Parathyroid adenoma (tissue), 2 donors: Measurements from ENCODE around the gene TRIAP1.

Experiments
- H2AFZ ChIP-seq: fragments of 300-600 bp; sonication (generic); one replicate; pipeline ENCODE4 v1.7.0; 2017; ENCODE audit warnings: antibody characterized with exemption, mild to moderate bottlenecking
- H3K27ac ChIP-seq: fragments of 300-600 bp; sonication (generic); one replicate; pipeline ENCODE4 v1.7.0; 2017
- H3K27me3 ChIP-seq: fragments of 300-600 bp; sonication (generic); one replicate; pipeline ENCODE4 v1.7.0; 2017; ENCODE audit warnings: low read length; ENCODE audit not compliant: control insufficient read depth, insufficient read depth
- H3K36me3 ChIP-seq: fragments of 300-600 bp; sonication (generic); one replicate; pipeline ENCODE4 v1.7.0; 2017; ENCODE audit warnings: low read length; ENCODE audit not compliant: control insufficient read depth, insufficient read depth
- H3K4me1 ChIP-seq: fragments of 300-600 bp; sonication (generic); one replicate; pipeline ENCODE4 v1.7.0; 2017; ENCODE audit warnings: control low read depth
- H3K4me2 ChIP-seq: fragments of 300-600 bp; sonication (generic); one replicate; pipeline ENCODE4 v1.7.0; 2017; ENCODE audit warnings: low read length
- H3K4me3 ChIP-seq: fragments of 300-600 bp; sonication (generic); one replicate; pipeline ENCODE4 v1.7.0; 2017; ENCODE audit warnings: low read depth, low read length
- H3K79me2 ChIP-seq: fragments of 300-600 bp; sonication (generic); one replicate; pipeline ENCODE4 v1.7.0; 2017; ENCODE audit warnings: control low read depth
- H3K9ac ChIP-seq: fragments of 300-600 bp; sonication (generic); one replicate; pipeline ENCODE4 v1.7.0; 2017; ENCODE audit warnings: mild to moderate bottlenecking
- H3K9me3 ChIP-seq: fragments of 300-600 bp; sonication (generic); one replicate; pipeline ENCODE4 v1.7.0; 2017; ENCODE audit warnings: low read length; ENCODE audit not compliant: control insufficient read depth
- CTCF ChIP-seq: fragments of 300-600 bp; sonication (generic); IDR thresholded peaks from one replicate; pipeline ENCODE4 v1.7.0; 2017; ENCODE audit warnings: antibody characterized with exemption, mild to moderate bottlenecking
- donor health status: primary hyperparathyroidism.

The TRIAP1 gene

GRCh38 chr12:120422892-120423456 is 23.2 kb downstream of the TRIAP1 start:
- Histone ChIP-seq H3K4me3 (no peak overlapping the region), H3K4me1 (no peaks in the 10 kb centered on the region), H3K9ac (no peak overlapping the region), H3K4me2 (no peak overlapping the region), H3K79me2 (no peaks in the 10 kb centered on the region), H2AFZ (no peak overlapping the region), H3K27ac (no peak overlapping the region), H3K36me3 (no peaks in the 10 kb centered on the region), H3K27me3 (no peaks in the 10 kb centered on the region), H3K9me3 (no peaks in the 10 kb centered on the region)
- TF ChIP-seq CTCF: no peak

- Histone ChIP-seq H3K4me1 (no peaks in the 10 kb centered on the region), H3K27ac (no peak overlapping the region), H3K9me3 (no peaks in the 10 kb centered on the region), H2AFZ (no peak overlapping the region), H3K4me3 (no peak overlapping the region), H3K79me2 (no peaks in the 10 kb centered on the region), H3K36me3 (no peaks in the 10 kb centered on the region), H3K9ac (no peak overlapping the region), H3K27me3 (no peaks in the 10 kb centered on the region), H3K4me2 (no peak overlapping the region)
- TF ChIP-seq CTCF: no peak
Observed at GRCh38 chr12:120421701-120422100, 24.5 kb downstream of the TRIAP1 start.

- H3K79me2 ChIP-seq: no peaks in the 10 kb centered on the region
- no peak overlapping the region for H2AFZ ChIP-seq
- no peak overlapping the region for H3K4me3 ChIP-seq
- H3K9me3 ChIP-seq: no peaks in the 10 kb centered on the region
- H3K4me1 ChIP-seq: no peaks in the 10 kb centered on the region
- TF ChIP-seq CTCF: no peak
- H3K27ac ChIP-seq: no peak overlapping the region
- no peak overlapping the region for H3K9ac ChIP-seq
- no peaks in the 10 kb centered on the region for H3K36me3 ChIP-seq
- no peaks in the 10 kb centered on the region for H3K27me3 ChIP-seq
- no peak overlapping the region for H3K4me2 ChIP-seq
Observed at GRCh38 chr12:120417917-120418580, 28.1 kb downstream of the TRIAP1 start.

GRCh38 chr12:120416490-120417216 is 29.5 kb downstream of the TRIAP1 start:
- H3K36me3 ChIP-seq: no peaks in the 10 kb centered on the region
- H3K4me2 ChIP-seq: no peak overlapping the region
- TF ChIP-seq CTCF: no peak
- H3K9ac ChIP-seq: no peak overlapping the region
- H3K4me3 ChIP-seq: no peak overlapping the region
- no peak overlapping the region for H3K27ac ChIP-seq
- H3K79me2 ChIP-seq: no peaks in the 10 kb centered on the region
- no peak overlapping the region for H2AFZ ChIP-seq
- H3K9me3 ChIP-seq: no peaks in the 10 kb centered on the region
- no peaks in the 10 kb centered on the region for H3K4me1 ChIP-seq
- no peaks in the 10 kb centered on the region for H3K27me3 ChIP-seq
